Measurements from ENCODE around the gene DNAJC3. TPM values are rescaled to one million over a fixed set of nuclear protein-coding genes. Genes with fewer than 3 reads are reported as not detected.
A peak's percentile ranks its signal among the peaks of the same experiment; 100 is the strongest.

Gene DNAJC3
- total RNA-seq, 1 donor, result 85.1 TPM

DNA sequence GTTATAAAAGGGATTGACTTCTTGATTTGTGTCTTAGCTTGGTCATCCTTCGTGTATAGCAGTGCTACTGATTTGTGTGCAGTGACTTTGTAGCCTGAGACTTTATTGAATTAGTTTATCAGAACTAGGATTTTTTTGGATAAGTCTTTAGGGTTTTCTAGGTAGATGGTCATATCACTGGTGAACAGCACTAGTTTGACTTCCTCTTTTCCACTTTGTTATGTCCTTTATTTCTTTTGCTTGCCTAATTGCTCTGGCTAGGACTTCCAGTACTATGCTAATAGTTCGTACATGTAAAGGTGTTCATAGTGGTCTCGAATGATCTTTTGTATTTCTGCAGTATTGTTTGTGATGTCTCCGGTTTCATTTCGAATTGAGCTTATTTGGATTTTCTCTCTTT lies 145.4 kb downstream of the DNAJC3 start:
- no peak overlapping the region for H3K4me3 ChIP-seq (ENCODE audit: low read depth, low read length)
- no peak for DNase-seq (ENCODE audit: low read depth)
- TF ChIP-seq, protein P1, sequence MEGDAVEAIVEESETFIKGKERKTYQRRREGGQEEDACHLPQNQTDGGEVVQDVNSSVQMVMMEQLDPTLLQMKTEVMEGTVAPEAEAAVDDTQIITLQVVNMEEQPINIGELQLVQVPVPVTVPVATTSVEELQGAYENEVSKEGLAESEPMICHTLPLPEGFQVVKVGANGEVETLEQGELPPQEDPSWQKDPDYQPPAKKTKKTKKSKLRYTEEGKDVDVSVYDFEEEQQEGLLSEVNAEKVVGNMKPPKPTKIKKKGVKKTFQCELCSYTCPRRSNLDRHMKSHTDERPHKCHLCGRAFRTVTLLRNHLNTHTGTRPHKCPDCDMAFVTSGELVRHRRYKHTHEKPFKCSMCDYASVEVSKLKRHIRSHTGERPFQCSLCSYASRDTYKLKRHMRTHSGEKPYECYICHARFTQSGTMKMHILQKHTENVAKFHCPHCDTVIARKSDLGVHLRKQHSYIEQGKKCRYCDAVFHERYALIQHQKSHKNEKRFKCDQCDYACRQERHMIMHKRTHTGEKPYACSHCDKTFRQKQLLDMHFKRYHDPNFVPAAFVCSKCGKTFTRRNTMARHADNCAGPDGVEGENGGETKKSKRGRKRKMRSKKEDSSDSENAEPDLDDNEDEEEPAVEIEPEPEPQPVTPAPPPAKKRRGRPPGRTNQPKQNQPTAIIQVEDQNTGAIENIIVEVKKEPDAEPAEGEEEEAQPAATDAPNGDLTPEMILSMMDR (IDR thresholded peaks at IDR 0.05; ENCODE audit: insufficient read depth, low read depth, low read length), result no peak

DNA sequence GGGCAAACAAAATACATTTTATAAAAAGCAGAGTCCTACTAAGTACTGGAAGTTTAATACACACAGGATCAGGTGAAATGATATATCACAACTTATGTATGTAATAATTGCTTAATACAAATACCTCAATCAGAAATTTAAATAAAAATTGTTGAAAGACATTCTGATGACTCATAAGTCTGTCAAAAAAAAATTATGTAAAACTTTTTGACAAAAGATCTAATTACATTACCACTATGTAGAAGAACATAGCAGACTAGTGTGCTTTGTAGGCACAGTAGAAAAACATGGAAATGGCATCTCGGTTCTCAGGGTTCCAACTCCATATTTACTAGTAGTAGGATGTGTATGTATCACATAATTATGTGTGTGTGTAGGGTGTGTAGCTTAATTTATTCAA lies 156.2 kb downstream of the DNAJC3 start:
- no peak for DNase-seq (ENCODE audit: low read depth)
- TF ChIP-seq, protein P1 (IDR thresholded peaks at IDR 0.05; ENCODE audit: insufficient read depth, low read depth, low read length), result no peak
- H3K4me3 ChIP-seq (ENCODE audit: low read depth, low read length), result no peak overlapping the region

DNA sequence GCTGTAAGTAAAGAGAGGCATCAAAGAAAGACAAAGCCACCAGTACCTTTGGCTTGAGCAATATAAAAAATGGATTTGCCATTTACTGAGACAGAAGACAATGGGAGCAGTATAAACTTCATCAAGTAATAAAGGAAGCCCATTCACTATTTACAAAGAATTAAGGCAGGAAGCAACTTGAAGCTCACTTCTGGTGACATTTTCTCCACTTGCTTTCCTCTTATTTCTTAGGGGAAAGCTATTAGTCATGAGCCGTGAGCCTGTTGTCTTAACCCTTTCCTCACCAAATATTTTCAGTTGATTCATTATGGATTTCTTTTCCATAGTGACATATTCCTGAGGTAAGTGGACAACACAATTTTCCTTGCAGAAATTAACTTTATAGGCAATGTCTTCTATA lies 156.8 kb downstream of the DNAJC3 start:
- H3K4me3 ChIP-seq (ENCODE audit: low read depth, low read length), result no peak overlapping the region
- peak; percentile 18 for DNase-seq (ENCODE audit: low read depth)
- TF ChIP-seq, protein P1 (IDR thresholded peaks at IDR 0.05; ENCODE audit: insufficient read depth, low read depth, low read length), result no peak

DNA sequence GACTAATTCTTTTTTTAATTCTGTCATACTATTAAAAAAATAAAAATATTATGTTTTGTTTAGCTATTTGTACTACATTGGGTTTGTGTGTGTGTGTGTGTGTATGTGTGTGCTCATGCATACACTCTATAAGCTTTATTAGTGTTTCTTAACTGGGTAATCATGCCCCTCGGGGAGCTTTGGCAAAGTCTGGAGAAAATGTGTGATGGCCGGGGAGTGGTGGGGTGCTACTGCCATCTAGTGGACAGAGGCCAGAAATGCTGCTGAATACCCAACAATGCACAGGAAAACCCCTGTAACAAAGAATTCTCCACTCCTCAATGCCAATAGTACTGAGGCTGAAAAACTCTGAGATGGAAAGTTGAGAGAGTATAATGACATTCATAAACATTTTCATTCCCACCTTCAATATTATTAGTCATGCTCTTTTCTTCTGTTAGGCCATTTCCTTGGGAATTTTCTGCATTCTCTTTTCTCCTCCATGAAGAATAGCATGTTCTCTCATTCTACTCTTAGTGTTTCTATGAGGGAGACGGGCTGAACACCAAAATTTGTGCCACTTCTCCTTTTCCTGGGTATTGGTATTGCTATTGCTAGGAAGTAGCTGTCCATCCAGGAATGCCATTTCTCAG lies 157.3 kb downstream of the DNAJC3 start:
- peak; percentile 68 for DNase-seq (ENCODE audit: low read depth)
- no peak overlapping the region for H3K4me3 ChIP-seq (ENCODE audit: low read depth, low read length)
- TF ChIP-seq, protein P1 (IDR thresholded peaks at IDR 0.05; ENCODE audit: insufficient read depth, low read depth, low read length), result peak; percentile 91

GRCh38 chr13:95841894-95842293 lies 165.0 kb downstream of the DNAJC3 start:
- TF ChIP-seq, protein P1 (IDR thresholded peaks at IDR 0.05; ENCODE audit: insufficient read depth, low read depth, low read length), result no peak
- no peak for DNase-seq (ENCODE audit: low read depth)
- H3K4me3 ChIP-seq (ENCODE audit: low read depth, low read length), result no peak overlapping the region

DNA sequence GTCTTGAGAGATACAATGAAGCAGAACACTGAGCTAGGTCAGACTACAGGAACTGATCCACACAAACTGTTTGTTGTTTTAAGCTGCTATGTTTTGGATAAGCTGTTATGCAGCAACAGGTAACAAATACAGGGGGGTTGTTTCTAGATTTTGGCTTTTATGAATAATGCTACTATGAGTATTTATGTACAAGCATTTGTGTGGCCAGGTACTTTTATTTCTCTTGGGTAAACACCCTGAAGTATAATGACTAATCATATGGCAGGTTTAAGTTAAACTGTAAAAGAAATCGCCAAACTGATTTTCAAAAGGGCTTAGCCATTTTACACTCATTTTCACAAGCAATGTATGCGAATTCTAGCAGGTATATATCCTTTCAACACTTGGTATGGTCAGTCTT lies 166.0 kb downstream of the DNAJC3 start:
- no peak overlapping the region for H3K4me3 ChIP-seq (ENCODE audit: low read depth, low read length)
- DNase-seq (ENCODE audit: low read depth), result no peak
- TF ChIP-seq, protein P1 (IDR thresholded peaks at IDR 0.05; ENCODE audit: insufficient read depth, low read depth, low read length), result no peak

Small RNA genes lying within 50 kb of the gene (small RNA-seq; reads per million reads assigned to genes)
- gene HMGN1P24, result not detected

Other genes with a start within 250 kb of the DNAJC3 start
- not detected in 2 replicates for gene CLDN10, start 124.4 kb upstream of the DNAJC3 start, total RNA-seq
- gene DZIP1, start 32.4 kb upstream of the DNAJC3 start, total RNA-seq, result 38.9 and 44.8 TPM in 2 replicates

All from fibroblast of villous mesenchyme (primary cell).